Skeletal muscle cell (primary cell): Measurements from ENCODE around the gene CDK9.

Experiments
- DNase-seq: peaks from one replicate; pipeline ENCODE4 v3.0.0-alpha.2; 2010; ENCODE audit warnings: low read depth
- H3K4me3 ChIP-seq: 2 replicates; pipeline ENCODE4 v1.5.1; 2011; ENCODE audit warnings: low read depth, mild to moderate bottlenecking, control low read depth, low read length, moderate library complexity

Gene CDK9

DNA sequence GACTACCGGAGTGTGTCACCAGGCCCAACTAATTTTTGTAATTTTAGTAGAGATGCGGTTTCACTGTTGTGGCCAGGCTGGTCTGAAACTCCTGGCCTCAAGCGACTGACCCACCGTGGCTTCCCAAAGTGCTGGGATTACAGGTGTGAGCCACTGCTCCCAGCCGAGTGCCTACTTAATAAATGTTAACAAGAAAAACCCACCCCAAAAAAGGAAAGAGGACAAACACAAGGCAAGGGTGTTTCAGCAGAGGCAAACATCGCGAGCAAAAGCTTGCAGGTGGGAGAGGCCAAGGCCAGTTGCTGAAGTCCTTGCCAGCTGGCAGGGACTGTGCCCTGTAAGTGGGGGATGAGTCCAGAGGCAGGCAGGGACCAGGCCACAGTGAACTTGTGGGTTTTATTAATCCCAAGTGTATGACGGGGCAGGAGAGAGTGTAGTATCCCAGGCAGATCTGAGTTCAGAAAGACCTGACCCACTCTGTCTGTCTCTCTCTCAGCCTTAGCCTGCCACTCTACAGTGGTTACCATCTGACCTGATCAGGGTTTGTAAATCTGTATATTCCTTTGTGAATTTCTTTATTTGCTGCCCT lies 10.5 kb downstream of the CDK9 start:
- no peak overlapping the region for H3K4me3 ChIP-seq
- no peak for DNase-seq

DNA sequence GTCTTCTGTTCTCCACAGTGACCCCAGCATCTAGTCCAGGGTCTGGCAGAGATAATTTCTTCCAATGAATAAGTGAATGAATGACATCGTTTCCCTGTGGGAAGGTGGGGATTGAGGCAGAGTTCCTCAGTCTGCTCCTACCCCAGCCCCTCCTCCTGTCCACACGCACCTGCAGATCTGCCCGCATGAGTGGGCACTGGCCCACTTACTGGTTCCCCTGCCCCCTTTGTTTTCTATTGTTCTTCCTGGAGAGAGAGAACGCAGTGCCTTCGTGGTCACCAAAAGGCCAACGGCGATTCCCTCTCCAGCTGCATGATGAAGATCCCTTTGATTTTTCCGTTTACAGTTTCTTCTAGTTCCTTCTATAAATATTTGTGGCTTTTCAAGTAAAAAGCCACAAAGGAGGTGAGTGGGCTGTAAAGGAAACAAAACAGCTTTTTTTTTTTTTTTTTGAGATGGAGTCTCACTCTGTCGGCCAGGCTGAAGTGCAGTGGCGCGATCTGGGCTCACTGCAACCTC lies 11.1 kb downstream of the CDK9 start:
- H3K4me3 ChIP-seq: no peak overlapping the region
- no peak for DNase-seq

DNA sequence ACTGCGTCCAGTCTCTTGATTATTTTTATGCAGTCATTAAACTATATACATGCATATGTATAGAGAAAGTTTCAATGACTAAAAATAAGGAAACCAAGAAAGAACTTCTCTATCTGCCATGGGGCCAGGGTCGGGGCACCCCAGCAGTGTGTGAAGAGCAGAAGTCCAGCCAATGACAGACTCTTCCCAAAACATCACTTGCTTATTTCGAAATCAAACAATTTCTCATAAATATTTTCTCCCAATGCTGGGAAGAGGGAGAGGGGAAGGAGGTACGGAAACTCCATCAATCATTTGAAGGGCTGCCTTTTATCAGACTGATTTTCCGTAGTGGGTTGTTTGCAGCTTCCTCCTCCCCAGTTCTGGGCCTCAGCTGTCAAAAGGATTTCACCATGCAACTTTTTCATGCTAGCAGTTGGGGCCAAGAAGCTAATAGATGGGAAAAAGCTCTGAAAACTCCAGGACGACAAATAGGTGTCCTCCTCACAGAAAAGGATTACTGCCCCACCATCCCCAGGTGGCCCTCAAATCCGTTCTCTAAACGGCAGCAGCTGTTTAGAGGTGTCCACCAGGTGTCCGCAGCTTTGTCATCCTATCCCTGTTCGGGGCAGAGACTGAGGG lies 16.2 kb downstream of the CDK9 start:
- no peak for DNase-seq
- peak overlapping the region; percentile 89 for H3K4me3 ChIP-seq

DNA sequence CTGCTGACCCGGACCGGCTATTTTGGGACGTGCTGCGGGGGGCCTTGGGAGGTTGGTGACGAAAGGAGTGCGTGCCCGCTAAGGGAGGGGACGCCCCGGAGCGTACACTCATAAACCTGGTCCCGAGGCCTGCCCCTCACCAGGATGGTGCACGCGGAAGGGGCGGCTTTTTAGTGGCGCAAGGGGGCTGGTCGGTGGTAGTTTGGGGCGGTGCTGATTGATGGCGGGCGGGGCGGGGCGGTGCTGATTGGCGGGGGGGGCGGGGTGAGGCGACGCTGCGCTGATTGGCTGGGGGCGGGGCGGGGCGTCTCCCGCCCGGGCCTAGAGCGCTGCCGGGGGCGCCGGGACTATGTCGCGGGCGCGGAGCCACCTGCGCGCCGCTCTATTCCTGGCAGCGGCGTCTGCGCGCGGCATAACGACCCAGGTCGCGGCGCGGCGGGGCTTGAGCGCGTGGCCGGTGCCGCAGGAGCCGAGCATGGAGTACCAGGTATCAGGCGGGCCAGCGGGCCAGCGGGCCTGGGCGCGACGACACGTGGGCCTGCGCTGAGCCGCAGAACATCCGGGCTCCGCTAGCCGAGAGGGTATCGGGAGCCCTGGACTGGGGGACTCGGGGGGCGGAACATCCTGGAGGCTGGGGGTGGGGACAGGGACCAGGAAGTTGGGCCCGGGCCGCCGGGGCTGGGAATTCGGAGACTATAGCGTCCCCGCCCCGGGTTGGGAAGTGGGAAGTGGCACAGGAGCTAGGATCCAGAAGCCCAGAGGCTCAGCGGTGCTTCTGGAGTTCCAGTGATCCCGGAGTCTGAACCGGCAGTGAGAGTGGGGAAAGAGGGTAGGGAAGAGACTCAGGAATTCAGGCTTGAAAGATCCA lies 17.0 kb downstream of the CDK9 start, which contains the start of gene FPGS:
TSS of gene FPGS (plus strand) at position 307 of the 868 bp plus-strand sequence. CDS start at position 350, 43 bp downstream.
- peak within 1 kb of the TSS; percentile 89 for H3K4me3 ChIP-seq
- DNase-seq: peak; percentile 64

DNA sequence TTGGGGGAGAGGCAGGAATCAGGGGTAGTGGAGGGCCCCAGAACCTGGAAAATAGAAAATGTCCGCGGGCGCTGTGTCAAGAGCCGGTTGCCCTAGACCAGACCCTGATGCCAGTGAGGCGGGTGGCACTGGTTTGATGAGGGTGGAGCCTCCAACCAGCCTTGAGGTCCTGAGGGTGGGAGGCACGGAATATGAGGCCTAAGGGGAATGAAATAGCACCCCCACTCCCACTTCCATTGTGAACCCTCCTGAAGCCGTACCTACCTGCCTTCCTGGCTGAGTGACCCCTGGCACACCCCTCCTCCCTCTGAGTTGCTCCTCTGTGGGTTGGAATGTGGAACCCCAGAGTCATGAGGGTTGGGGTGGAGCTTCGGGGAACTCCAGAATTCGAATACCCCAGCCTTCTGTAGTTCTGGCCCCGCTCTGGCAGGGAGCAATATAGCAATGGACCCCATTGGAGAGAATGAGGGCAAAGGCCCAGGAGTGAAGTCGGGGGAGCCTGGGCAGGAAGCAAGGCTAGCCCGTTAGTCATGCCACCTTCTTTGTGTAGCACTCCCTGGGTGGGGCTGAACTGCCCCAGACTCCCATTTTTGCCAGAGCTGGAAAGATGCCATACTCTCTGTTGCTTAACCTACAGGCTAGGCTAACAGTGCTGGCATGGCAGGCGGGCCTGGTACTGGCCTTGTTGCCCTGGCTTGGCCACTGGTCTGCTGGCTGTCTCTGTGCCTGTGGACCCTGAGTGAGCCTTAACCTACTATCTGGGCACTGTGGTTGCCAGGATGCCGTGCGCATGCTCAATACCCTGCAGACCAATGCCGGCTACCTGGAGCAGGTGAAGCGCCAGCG lies 17.9 kb downstream of the CDK9 start:
- peak overlapping the region; percentile 89 for H3K4me3 ChIP-seq
- DNase-seq: no peak

DNA sequence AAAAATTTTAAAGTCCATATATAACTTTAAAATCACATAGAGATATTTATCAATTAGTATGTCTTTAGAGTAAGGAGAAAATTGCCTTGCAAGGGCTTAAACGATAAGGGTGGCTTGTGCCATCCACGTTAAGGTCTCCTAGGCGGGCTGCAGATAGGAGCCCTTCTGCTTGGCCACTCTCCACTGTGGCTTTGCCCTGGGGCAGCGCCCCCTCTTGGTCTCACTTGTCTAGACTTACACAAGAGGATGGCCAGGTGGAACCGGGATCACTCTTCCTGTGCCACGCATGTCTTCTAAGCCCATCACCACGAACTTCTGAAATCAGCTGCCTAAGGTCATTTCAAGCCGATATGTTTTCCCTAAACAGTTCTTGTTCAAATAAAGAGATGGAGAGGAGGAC lies 19.8 kb downstream of the CDK9 start:
- no peak overlapping the region for H3K4me3 ChIP-seq
- DNase-seq: no peak

DNA sequence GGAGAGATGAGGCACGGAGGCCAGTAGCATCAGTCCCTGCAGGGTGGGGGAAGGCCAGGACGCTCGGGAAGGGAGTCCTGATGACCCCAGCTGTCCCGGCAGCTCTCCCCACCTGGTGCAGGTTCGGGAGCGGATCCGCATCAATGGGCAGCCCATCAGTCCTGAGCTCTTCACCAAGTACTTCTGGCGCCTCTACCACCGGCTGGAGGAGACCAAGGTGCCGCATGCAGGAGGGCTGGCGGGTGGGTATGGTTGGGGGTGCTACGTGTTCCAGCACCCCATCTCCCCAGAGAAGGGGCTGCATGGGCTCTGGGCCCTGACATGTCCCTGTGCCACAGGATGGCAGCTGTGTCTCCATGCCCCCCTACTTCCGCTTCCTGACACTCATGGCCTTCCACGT lies 21.0 kb downstream of the CDK9 start:
- no peak for DNase-seq
- H3K4me3 ChIP-seq: no peak overlapping the region

DNA sequence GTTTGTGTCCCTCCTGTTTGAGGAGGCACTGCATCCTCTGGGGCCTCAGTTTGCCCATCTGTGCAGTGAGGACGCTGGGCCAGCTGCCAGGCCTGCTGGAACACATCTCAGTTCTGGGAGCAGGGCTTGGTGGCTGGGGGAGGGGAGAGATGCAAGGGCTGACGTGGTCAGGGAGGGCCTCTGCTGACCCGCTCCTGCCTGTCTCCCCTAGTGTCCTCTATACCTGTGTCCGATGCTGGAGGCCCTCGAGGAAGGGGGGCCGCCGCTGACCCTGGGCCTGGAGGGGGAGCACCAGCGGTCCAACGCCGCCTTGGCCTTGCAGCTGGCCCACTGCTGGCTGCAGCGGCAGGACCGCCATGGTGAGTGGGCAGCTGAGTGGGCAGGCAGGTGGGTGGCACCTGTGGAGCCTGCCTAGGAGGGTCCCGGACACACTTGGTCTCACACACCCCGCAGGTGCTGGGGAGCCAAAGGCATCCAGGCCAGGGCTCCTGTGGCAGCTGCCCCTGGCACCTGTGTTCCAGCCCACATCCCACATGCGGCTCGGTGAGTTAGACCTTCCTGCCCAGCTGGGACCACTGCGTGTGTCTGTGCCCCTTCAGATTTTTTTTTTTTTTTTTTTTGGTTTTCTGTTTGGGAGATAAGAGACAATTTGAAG lies 22.6 kb downstream of the CDK9 start:
- DNase-seq: no peak

DNA sequence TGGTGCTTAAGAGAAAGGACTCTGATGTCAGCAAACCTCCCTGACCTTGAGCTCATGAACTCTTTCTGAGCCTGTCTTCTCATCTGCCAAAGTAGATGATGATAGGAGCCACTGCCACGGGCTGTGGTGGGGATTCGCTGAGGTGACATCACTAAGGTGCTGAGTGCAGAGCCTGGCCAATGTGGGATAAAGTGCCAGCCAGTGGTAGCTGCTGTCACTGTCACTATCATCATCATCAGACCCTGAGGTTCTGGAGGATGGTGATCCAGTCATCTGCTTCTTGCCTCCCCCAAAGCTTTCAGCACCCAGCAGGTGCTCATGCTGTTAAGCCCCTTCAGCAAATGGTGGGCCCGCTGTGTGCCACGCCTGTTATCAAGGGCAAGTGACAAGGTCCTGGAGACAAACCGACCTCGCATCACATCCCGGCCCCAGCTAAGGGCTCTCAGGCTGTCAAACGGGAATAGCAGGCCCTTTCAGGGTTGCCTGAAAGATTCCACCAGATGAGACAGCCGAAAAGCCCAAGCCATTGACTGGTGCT lies 23.2 kb downstream of the CDK9 start:
- no peak overlapping the region for H3K4me3 ChIP-seq
- no peak for DNase-seq

More for the DNA sequence above, 22.6 kb downstream of the CDK9 start:
- no peak overlapping the region for H3K4me3 ChIP-seq

DNA sequence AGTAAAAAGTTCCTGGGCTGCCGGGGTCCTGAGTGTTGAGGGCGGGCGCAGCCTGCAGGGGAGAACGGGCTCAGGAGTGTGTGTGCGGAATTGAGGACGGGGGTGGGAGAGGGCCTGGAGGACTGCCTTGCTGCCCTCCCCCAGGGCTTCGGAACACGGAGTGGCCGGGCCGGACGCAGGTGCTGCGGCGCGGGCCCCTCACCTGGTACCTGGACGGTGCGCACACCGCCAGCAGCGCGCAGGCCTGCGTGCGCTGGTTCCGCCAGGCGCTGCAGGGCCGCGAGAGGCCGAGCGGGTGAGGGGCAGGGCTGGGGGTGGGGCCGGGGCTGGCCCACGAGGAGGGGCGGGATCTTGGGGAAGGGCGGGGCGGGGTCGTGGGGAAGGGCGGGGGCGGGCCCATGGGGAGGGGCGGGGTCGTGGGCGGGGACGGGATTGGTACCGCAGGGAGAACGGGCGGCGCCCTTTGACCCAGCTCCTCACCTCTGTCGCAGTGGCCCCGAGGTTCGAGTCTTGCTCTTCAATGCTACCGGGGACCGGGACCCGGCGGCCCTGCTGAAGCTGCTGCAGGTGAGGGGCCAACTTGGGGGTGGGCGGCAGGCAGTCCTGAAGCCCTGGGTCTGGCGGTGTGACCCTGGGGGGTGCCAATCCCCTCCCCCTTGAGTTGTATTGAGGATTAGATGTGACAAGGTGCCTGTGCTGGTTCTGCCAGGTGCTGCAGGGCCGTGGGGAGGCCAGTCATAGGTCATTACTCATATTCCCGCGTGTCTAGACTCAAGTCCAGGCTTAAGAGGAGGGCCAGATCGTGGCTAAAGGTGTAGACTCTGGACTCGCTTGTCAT lies 23.9 kb downstream of the CDK9 start:
- no peak overlapping the region for H3K4me3 ChIP-seq

DNA sequence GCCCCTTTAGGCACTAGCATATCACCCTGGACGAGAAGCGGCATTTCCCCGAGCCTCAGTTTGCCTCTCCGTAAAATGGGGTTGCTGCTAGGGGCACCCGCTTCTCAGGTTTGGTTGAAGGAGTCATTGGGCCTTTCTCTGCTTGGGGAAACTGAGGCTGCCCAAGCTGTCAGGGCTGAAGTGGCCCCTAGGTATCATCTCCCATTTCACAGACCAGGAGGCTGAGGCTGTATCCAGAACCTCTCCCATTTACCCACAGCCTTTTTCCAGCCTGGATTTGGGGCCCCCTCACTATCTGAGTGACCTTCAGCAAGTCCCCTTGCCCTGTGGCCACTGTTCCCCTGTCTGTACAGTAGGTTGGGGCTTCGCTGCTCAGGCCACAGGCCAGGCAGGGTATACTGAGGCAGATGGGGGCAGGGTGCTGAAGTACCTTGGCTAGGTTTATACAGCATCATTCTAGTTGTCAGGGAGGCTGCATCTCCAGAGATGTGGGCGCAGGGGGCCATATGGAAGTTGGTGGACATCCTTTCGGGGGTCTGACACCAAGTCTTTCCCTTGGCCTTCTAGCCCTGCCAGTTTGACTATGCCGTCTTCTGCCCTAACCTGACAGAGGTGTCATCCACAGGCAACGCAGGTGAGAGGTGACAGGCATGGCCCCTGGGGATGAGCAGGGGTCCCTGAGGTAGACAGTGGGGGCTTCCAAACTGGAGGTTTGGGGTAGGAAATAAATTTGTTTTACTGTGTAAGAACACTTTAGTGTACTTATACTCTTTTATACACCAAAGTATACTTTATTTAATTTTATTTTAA lies 24.7 kb downstream of the CDK9 start:
- no peak for DNase-seq
- H3K4me3 ChIP-seq: no peak overlapping the region

More for the DNA sequence above, 23.9 kb downstream of the CDK9 start:
- DNase-seq: no peak

DNA sequence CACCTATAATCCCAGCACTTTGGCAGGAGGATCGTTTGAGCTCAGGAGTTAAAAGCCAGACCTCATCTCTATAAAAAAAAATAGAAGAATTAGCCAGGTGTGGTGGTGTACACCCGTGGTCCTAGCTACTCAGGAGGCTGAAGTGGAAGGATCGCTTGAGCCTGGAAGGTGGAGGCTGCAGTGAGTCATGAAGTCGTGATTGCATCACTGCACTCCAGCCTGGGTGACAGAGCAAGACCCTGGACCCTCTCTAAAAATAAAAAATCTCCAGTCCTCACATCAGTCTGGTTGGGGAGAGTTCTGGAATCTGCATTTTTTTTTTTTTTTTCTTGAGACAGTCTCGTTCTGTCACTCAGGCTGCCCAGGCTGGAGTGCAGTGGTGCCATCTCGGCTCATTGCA lies 26.2 kb downstream of the CDK9 start:
- DNase-seq: no peak
- H3K4me3 ChIP-seq: no peak overlapping the region

DNA sequence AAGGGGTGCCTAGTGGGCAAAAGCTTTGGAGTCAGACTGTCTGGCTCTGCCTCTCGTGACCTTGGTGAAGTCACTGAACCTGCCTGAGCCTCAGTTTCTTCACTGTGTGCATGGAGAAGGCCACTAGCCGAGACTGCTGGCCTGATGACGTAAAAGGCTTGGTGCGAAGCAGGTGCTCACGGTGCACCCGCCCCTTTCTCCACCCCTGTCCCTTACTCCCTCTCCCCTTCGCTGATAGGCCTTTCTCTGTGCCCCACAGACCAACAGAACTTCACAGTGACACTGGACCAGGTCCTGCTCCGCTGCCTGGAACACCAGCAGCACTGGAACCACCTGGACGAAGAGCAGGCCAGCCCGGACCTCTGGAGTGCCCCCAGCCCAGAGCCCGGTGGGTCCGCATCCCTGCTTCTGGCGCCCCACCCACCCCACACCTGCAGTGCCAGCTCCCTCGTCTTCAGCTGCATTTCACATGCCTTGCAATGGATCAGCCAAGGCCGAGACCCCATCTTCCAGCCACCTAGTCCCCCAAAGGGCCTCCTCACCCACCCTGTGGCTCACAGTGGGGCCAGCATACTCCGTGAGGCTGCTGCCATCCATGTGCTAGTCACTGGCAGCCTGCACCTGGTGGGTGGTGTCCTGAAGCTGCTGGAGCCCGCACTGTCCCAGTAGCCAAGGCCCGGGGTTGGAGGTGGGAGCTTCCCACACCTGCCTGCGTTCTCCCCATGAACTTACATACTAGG lies 27.3 kb downstream of the CDK9 start:
- DNase-seq: no peak
- no peak overlapping the region for H3K4me3 ChIP-seq

DNA sequence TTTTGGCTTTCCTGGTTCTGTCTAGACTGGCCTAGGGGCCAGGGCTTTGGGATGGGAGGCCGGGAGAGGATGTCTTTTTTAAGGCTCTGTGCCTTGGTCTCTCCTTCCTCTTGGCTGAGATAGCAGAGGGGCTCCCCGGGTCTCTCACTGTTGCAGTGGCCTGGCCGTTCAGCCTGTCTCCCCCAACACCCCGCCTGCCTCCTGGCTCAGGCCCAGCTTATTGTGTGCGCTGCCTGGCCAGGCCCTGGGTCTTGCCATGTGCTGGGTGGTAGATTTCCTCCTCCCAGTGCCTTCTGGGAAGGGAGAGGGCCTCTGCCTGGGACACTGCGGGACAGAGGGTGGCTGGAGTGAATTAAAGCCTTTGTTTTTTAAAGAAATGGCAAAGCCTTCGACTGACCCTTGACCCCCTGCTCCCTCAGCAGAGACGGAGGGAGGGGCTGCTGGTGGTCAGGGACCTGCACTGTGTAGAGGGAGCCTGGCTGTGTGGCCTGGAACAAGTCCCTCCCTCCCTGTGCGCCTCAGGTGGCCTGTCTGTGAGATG lies 27.9 kb downstream of the CDK9 start:
- no peak overlapping the region for H3K4me3 ChIP-seq
- no peak for DNase-seq

DNA sequence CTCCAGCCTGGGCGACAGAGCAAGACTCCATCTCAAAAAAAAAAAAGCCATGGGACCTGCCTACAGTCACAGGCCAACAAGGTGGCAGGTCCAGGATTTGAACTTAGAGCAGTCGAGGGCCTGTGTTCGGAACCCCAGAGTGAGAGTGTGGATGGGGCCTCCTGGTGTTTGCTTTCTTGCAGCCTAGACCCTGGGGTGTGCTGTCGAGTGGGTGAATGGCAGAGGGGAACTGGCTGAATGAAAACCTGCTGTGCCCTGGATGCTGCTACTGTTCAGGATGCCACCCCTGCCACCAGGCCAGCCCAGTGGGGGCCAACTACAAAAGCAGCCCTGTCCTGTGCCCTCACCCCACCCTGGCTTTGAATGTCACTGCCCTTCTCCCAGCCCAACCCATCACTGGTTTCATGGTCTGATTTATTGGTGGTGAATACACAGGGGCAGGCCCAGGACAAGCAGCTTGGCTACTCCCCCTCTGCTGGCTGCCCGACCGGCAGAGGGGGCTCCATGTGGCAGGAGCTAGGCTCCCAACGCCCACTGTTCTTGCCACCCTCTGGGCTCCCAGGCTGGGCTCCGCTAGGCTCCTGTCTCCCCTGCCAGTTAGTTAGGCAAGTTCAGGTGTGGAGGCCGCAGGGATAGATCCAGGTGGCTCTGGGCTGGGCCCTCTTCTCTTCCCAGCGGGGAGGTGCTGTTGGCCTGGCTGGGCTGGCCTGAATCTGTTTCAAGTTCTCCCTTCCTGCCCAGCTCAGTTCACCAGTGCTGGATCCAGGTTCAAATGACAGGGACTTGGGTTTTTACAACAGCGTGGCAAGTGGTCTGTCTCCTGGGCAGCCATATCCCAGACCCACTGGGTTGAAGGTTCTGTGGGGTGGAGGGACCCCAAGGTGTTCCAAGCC lies 29.0 kb downstream of the CDK9 start:
- DNase-seq: no peak
- no peak overlapping the region for H3K4me3 ChIP-seq
